Measurements from ENCODE around the gene APPL1.

The APPL1 gene

GRCh38 chr3:57227204-57227929 lies at the start of gene APPL1:
APPL1 (plus strand) TSS chr3:57227729; CDS start chr3:57227884, 155 bp downstream.
- DNase-seq: peak; percentile 86

GRCh38 chr3:57179580-57180410 lies 47.7 kb upstream of the APPL1 start:
- no peak for DNase-seq

- no peak for DNase-seq
These were observed 43.0 kb upstream of the APPL1 start for GRCh38 chr3:57184526-57184925.

- no peak for DNase-seq
These were observed 35.5 kb upstream of the APPL1 start for GRCh38 chr3:57192028-57192427.

- DNase-seq: no peak
These were observed 32.9 kb upstream of the APPL1 start for GRCh38 chr3:57194641-57195040.

GRCh38 chr3:57199895-57200297 lies 27.6 kb upstream of the APPL1 start, which contains the start of gene HESX1:
HESX1 (minus strand) TSS chr3:57199978; CDS start chr3:57199918, 60 bp downstream.
- no peak for DNase-seq

GRCh38 chr3:57206423-57206822 lies 21.1 kb upstream of the APPL1 start:
- no peak for DNase-seq

- no peak for DNase-seq
These were observed 5.6 kb upstream of the APPL1 start for GRCh38 chr3:57221883-57222282.

GRCh38 chr3:57224856-57225255 lies 2.7 kb upstream of the APPL1 start:
- no peak for DNase-seq

- DNase-seq: no peak
These were observed 1.4 kb upstream of the APPL1 start for GRCh38 chr3:57226176-57226575.

- peak; percentile 31 for DNase-seq
These were observed 612 bp downstream of the APPL1 start for GRCh38 chr3:57227930-57228751.

- DNase-seq: no peak
These were observed 2.5 kb downstream of the APPL1 start for GRCh38 chr3:57230006-57230405.

- no peak for DNase-seq
These were observed 6.3 kb downstream of the APPL1 start for GRCh38 chr3:57233799-57234198.

- DNase-seq: no peak
These were observed 7.4 kb downstream of the APPL1 start for GRCh38 chr3:57234613-57235575.

GRCh38 chr3:57244946-57245345 lies 17.4 kb downstream of the APPL1 start:
- DNase-seq: no peak

GRCh38 chr3:57252404-57252803 lies 24.9 kb downstream of the APPL1 start:
- DNase-seq: no peak

- no peak for DNase-seq
These were observed 29.3 kb downstream of the APPL1 start for GRCh38 chr3:57256844-57257243.

GRCh38 chr3:57257678-57258077 lies 30.1 kb downstream of the APPL1 start:
- DNase-seq: no peak

GRCh38 chr3:57261119-57261518 lies 33.6 kb downstream of the APPL1 start:
- DNase-seq: no peak

- no peak for DNase-seq
These were observed 34.4 kb downstream of the APPL1 start for GRCh38 chr3:57261929-57262328.

- no peak for DNase-seq
These were observed 40.9 kb downstream of the APPL1 start for GRCh38 chr3:57268416-57268815.

GRCh38 chr3:57274845-57275244 lies 47.3 kb downstream of the APPL1 start:
- no peak for DNase-seq

Measured in CD4-positive, alpha-beta T cell treated with Interferon gamma for 1 hour (primary cell).